Activated CD8-positive, alpha-beta memory T cell treated with anti-CD3 and anti-CD28 coated beads for 36 hours (primary cell): Measurements from ENCODE around the gene STX2. TPM values are rescaled to one million over a fixed set of nuclear protein-coding genes. Genes with fewer than 3 reads are reported as not detected.
"Not testable (repeated sequence)": the region's sequence is repeated elsewhere in the genome, so short reads cannot be mapped to it uniquely, and the experiment has no call there.

Experiments used
- CTCF ChIA-PET: fragments of 350-600 bp; sonication (Branson Sonifier 250); formaldehyde crosslinking; loops from one replicate; lab custom pipeline; 2021; ENCODE audit warnings: antibody characterized with exemption; lab: Charles Lee
- POLR2A ChIA-PET: fragments of 350-600 bp; sonication (Branson Sonifier 250); formaldehyde crosslinking; loops from one replicate; lab custom pipeline; 2021; ENCODE audit warnings: antibody characterized with exemption; lab: Charles Lee
- total RNA-seq, 2 experiments: library from RNA; stranded (reverse); gene quantifications; one replicate each; pipeline ENCODE4 v1.2.3, GENCODE V29; 2021

STX2 gene
- 10 to 100 TPM; 19.0 to 19.4 TPM for total RNA-seq

DNA sequence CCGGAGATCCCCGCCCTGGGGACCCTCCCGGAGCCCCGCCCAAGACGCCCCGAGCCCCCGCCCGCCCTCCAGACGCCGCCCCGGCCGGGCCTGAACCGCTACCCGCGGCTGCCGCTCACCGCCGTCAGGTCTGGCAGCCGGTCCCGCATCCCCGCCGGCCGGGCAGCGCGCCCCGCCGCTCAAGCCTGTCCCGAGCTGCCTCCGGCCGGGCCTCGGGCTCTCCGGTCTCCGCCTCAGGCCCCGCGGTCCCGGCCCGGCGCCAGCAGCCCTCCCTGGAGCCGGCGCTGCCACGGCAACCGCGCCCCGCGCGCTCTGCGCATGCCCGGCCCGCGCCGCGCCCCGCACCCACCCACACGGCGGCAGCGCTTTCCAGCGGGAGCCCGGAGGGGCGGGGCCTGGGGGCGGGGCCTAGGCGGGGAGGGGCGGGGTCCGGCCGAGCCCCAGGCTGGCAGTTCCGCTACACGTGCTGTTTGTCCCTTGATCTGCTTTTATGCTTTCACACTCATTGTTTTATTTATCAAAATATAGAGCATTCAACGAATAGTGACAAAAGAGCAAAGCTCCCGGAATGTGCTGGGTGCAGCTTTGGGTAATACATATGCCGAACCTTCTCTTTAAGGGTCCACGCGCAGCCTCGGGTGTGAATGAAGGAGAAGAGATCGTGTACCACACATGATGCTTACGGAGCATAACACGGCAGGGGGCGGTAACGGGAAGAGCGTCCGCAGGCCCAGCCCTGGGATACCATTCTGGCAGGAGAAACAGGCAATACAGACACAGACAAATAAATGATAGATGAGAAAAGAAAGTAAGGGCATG, at the start of gene STX2:
Gene STX2 (minus strand): TSS at position 300 of the 819 bp plus-strand sequence. CDS start 151 bp downstream, at position 149.
- CTCF ChIA-PET = interaction anchor here (1.3 to 2.3 kb wide), 2 partner anchors 12 to 31 kb away, joined by 6 to 8 read pairs; no protein-coding TSS in a partner anchor
- POLR2A ChIA-PET = interaction anchor here (0.9 kb wide), 1 partner anchor 32 kb away, joined by 8 read pairs; no protein-coding TSS in a partner anchor

- POLR2A ChIA-PET, CTCF ChIA-PET: not testable (repeated sequence)
Observed at GRCh38 chr12:130887190-130887589, 48.1 kb upstream of the STX2 start.

DNA sequence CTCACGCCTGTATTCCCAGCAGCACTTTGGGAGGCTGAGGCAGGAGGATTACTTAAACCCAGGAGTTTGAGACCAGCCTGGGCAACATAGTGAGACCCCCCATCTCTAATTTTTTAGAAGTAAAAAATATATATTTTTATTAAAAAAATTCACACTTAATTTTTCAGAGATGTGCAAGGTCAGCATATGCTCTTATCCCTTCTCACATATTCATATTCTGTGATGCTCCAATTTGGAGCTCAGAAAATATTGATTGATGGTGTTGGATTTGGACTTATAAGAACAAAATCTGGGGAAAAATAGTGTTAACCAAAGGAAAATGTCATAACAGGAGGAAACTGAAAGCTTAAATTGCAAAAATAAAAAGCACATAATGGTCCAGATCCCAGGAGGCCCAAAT, 42.5 kb upstream of the STX2 start:
- POLR2A ChIA-PET = no interaction called here
- CTCF ChIA-PET = no interaction called here

DNA sequence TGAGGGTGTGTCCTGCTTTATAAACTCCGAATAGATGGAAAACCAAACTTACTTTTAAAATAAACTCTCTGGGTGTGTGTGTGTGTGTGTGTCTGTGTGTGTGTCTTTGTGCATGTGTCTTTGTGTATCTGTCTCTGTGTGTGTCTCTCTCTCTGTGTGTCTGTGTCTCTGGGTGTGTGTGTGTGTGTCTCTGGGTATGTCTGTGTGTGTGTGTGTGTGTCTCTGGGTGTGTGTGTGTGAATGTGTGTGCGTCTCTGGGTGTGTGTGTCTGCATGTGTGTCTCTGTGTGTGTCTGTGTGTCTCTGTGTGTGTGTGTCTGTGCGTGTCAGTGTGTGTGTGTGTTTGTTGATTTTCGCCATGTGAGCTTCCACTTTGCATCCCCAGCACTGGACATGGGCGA, 42.0 kb upstream of the STX2 start:
- POLR2A ChIA-PET = interaction anchor here (1.0 kb wide), 1 partner anchor 8 kb away, joined by 3 read pairs; no protein-coding TSS in a partner anchor
- CTCF ChIA-PET = no interaction called here

DNA sequence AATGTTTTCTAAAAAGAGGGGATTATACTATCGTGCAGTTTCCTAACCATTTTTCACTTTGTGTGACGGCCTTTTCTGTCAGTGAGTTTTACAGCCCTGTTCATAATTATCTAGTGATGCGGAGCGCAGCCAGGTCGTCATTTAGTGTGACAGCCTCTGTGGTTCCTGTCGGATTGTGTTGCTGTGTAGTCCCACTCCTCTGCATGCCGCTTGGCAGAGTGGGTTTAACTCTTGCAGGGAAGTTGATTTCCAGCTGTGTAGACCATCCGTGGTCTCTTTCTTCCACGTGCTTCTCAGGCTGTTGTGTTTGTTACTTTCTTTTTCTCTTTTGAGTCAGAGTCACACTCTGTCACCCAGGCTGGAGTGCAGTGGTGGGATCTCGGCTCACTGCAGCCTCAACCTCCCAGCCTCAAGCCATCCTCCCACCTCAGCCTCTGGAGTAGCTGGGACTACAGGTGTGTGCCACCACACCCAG, 41.4 kb upstream of the STX2 start:
- ChIA-PET CTCF (no interaction called here), POLR2A (interaction anchor here (1.0 kb wide), 1 partner anchor 8 kb away, joined by 3 read pairs; no protein-coding TSS in a partner anchor)

DNA sequence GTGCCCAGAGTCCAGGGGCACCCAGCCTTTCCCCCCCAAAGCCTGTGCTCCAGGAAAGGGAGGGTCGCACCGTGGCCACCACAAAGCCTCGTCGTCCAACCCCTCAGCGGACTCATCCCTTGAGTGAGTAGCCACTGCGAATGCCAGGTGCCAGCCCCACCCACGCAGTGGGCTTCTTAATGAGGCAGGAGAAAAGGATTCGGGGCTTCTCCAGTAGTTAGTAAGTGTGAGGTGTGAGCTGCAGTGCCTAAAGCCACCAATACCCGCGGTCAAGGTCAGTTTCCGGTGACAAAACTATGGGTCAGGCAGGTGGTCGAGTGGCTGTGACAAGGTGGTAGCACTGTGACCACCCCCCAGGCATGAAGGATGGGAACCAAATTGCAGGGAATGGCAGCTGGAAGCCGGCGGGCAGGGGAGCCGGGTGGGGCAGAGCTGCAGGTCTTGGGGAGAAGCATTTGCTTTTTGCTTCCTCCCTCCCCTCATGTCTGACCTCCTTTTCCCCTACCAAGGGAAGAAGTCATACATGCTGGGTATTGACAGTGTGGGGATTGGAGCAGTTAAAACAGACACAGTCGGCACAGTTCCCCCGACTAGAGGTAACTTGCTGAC, 40.8 kb upstream of the STX2 start:
- POLR2A ChIA-PET = interaction anchor here (1.0 kb wide), 1 partner anchor 7 kb away, joined by 3 read pairs; no protein-coding TSS in a partner anchor
- CTCF ChIA-PET = no interaction called here

GRCh38 chr12:130879212-130879686, 40.2 kb upstream of the STX2 start:
- ChIA-PET CTCF (no interaction called here), POLR2A (interaction anchor here (0.6 kb wide), 1 partner anchor 63 kb away, joined by 5 read pairs; no protein-coding TSS in a partner anchor)

DNA sequence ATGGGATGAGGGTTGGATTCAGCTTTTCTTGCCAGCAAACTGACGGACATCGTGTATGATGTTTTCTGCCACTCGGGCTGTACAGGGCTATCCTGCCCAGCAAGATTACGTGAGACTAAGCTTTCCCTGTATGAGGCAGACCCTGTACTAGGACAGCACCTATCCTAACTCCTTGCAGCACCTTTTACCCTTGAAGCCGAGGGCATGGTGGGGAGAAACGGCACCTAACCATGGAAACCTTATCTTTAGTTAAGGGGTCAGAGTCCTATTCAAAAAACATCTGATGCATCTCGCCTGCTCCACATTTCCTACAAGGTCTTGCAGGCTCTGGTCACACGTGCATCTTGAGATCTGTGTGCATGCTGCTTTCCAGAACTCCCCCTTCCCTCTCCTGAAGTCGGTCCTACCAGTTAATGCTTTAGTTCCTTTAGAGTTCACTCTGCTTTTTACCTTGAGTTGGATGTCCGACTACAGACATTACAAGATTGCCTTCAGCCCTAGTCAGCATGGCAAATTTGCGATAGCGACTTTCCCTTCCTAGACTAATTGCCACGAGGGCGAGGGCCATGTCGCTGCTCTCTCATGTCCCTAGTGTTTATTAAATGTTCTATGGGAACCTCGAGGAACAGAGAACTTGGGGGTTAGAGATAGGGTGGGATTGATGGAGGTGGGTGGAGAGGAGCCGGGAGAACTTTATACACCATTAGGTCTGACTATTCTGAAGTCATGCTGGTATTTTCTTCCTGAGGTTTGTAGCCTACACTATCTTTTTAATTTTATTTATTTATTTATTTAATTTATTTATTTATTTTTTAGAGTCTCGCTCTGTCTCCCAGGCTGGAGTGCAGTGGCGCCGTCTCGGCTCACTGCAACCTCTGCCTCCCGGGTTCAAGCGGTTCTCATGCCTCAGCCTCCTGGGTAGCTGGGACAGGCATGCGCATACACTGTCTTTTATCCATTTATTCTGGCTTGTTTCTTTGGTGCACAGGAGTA, 39.4 kb upstream of the STX2 start:
- POLR2A ChIA-PET = interaction anchor here (0.6 kb wide), 1 partner anchor 62 kb away, joined by 5 read pairs; no protein-coding TSS in a partner anchor
- CTCF ChIA-PET = no interaction called here

DNA sequence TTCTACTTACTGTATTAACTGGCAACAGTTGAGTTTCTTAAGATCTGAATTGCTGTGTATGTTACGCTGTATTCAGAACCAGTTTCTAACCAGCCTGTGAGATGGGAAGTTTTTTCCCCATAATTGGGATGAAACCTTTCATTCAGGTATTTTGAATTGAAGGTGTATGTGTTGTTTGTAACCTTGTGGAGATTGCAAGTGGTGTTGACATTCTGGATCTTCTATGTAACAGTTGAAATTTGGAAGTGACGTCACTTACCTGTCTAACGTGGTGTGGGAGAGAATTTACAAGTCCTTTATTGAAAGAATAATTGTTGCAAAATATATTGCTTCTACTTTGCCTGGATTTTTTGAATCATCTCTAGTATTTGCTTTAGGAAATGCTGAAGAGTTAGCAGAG, 38.3 kb upstream of the STX2 start:
- ChIA-PET POLR2A (interaction anchor here (0.7 kb wide), 1 partner anchor 1026 kb away, joined by 4 read pairs; no protein-coding TSS in a partner anchor), CTCF (no interaction called here)

DNA sequence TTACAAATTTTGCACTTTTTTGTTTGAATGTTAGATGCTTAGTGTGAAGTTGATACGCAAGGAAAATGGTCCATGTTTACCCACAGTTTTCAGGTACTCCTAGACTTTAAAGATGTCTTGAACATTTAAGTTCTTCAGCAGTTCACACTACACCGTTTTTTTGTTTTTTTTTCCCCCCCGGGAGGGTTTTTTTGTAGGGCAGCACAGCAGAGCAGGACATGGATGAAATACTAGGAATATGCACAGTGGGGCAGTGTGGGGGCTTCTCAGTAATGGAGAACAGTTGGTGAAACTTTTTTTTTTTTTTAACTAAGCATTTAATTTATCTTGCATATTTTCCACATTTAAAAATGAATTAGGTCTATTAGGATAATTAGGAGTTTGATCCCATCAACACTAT, 37.7 kb upstream of the STX2 start:
- CTCF ChIA-PET = no interaction called here

DNA sequence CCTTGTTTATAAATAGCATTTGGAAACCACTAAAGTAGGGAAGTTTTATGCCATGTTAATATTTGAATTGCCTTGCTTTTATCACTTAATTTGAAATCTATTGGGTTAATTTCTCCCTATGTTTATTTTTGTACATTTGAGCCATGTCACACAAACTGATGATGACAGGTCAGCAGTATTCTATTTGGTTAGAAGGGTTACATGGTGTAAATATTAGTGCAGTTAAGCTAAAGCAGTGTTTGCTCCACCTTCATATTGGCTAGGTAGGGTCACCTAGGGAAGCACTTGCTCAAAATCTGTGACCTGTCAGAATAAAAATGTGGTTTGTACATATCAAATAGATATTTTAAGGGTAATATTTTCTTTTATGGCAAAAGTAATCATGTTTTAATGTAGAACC, 37.2 kb upstream of the STX2 start:
- CTCF ChIA-PET = no interaction called here

More for the DNA sequence above, 37.7 kb upstream of the STX2 start:
- POLR2A ChIA-PET = interaction anchor here (0.7 kb wide), 1 partner anchor 1026 kb away, joined by 4 read pairs; no protein-coding TSS in a partner anchor

GRCh38 chr12:130875708-130876107, 36.7 kb upstream of the STX2 start:
- POLR2A ChIA-PET = not testable (repeated sequence)

More for the DNA sequence above, 37.2 kb upstream of the STX2 start:
- POLR2A ChIA-PET = no interaction called here

DNA sequence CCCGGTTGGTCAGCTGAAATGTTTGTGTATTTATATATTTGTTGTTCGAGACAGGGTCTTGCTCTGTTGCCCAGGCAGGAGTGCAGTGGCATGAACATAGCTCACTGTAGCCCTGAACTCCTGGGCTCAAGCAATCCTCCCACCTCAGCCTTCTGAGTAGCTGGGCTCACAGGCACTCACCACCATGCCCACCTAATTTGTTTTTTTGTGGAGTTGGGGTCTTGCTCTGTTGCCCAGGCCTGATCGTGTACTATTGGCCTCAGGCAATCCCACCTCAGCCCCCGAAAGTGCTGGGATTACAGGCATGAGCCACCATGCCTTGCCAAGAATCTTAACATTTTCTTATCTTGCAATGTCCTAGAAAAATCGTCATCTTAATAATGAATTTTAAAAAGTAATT, 36.1 kb upstream of the STX2 start:
- ChIA-PET CTCF (no interaction called here), POLR2A (no interaction called here)

More at GRCh38 chr12:130875708-130876107, 36.7 kb upstream of the STX2 start:
- CTCF ChIA-PET = not testable (repeated sequence)

DNA sequence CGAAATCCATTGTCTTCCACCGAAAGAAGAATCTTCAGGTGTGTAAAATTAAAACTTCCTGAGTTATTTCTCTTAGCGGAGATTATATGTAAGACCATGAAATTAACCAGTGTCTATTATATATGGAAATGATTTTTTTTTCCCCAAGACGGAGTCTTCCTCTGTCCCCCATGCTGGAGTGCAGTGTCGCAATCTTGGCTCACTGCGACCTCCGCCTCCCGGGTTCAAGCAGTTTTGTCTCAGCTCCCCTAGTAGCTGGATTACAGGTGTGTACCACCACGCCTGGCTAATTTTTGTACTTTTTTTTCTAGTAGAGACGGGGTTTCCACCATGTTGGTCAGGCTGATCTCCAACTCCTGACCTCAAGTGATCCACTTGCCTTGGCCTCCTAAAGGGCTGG, 35.6 kb upstream of the STX2 start:
- POLR2A ChIA-PET = no interaction called here
- CTCF ChIA-PET = no interaction called here

DNA sequence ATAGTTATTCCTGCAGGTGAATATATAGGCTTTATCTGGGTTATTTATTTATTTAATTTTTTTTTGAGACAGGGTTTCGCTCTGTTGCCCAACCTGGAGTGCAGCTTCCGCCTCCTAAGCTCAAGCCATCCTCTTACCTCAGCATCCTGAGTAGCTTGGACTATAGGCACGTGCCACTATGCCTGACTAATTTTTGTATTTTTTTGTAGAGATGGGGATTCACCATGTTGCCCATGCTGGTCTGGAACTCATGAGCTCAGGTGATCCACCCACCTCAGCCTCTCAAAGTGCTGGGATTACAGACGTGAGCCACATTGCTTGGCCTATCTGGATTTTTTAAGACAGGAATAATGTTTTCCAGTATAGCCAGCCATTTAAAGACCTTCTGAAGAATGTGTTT, 34.8 kb upstream of the STX2 start:
- ChIA-PET POLR2A (no interaction called here), CTCF (interaction anchor here (0.9 kb wide), 1 partner anchor 48 kb away, joined by 3 read pairs; no protein-coding TSS in a partner anchor)

GRCh38 chr12:130873106-130873795, 34.2 kb upstream of the STX2 start:
- CTCF ChIA-PET = interaction anchor here (0.9 kb wide), 1 partner anchor 47 kb away, joined by 3 read pairs; no protein-coding TSS in a partner anchor
- POLR2A ChIA-PET = interaction anchor here (0.7 kb wide), 1 partner anchor 7 kb away, joined by 3 read pairs; no protein-coding TSS in a partner anchor

GRCh38 chr12:130872179-130873096, 33.4 kb upstream of the STX2 start:
- POLR2A ChIA-PET = interaction anchor here (0.6 to 0.7 kb wide), 2 partner anchors 8 to 60 kb away, joined by 3 read pairs; no protein-coding TSS in a partner anchor
- CTCF ChIA-PET = no interaction called here
